ENCODE measurements around the gene RPTOR.

DNA sequence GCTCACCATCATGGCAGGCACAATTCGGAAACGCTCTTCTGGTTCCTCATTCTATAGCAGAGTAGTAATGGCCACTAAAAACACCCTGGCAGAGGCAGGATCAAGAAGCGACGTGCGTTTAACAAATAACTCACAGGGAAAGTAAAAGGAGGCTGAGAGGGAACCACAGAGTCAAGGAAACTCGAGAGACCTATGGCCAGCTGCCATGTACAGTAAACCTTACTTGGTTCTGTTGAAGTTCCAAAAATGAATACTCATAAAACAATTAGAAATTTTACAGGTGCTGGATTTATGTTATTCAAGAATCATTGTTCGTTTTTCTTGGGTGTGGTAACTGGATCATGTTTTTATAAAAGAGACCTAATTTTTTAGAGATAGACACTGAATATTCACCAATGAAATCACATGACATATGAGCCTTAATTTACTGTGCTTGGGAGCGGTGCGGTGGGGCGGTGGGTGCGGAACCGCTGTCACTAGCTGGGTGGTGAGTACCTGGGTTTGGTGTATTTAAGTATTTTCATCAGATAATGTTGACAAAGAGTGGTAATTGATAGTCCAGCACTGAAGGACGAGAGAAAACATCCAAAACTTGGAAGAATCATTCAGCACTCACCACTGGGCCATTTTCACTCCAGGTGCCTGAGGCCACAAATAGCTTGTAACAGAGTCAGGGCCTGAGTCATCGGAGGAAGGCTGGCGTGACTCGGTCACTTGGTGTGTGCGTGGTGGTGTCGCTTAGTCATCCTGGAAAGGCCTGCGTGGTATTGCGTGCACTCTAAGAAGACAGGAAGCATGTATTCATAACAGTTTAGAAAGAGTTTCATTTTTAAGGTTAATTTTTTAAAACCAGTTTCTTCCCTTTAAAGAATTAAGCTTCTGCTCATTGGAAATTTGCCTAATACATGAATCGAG is 311.6 kb downstream of the RPTOR start:
- TF ChIP-seq POLR2AphosphoS5 (IDR thresholded peaks at IDR 0.05; ENCODE audit: low read depth, low read length), result peak; percentile 65; the same call in 1 of the 2 replicates
- TF ChIP-seq, protein P1, sequence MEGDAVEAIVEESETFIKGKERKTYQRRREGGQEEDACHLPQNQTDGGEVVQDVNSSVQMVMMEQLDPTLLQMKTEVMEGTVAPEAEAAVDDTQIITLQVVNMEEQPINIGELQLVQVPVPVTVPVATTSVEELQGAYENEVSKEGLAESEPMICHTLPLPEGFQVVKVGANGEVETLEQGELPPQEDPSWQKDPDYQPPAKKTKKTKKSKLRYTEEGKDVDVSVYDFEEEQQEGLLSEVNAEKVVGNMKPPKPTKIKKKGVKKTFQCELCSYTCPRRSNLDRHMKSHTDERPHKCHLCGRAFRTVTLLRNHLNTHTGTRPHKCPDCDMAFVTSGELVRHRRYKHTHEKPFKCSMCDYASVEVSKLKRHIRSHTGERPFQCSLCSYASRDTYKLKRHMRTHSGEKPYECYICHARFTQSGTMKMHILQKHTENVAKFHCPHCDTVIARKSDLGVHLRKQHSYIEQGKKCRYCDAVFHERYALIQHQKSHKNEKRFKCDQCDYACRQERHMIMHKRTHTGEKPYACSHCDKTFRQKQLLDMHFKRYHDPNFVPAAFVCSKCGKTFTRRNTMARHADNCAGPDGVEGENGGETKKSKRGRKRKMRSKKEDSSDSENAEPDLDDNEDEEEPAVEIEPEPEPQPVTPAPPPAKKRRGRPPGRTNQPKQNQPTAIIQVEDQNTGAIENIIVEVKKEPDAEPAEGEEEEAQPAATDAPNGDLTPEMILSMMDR (IDR thresholded peaks at IDR 0.05), result no peak
- TF ChIP-seq, protein P2, sequence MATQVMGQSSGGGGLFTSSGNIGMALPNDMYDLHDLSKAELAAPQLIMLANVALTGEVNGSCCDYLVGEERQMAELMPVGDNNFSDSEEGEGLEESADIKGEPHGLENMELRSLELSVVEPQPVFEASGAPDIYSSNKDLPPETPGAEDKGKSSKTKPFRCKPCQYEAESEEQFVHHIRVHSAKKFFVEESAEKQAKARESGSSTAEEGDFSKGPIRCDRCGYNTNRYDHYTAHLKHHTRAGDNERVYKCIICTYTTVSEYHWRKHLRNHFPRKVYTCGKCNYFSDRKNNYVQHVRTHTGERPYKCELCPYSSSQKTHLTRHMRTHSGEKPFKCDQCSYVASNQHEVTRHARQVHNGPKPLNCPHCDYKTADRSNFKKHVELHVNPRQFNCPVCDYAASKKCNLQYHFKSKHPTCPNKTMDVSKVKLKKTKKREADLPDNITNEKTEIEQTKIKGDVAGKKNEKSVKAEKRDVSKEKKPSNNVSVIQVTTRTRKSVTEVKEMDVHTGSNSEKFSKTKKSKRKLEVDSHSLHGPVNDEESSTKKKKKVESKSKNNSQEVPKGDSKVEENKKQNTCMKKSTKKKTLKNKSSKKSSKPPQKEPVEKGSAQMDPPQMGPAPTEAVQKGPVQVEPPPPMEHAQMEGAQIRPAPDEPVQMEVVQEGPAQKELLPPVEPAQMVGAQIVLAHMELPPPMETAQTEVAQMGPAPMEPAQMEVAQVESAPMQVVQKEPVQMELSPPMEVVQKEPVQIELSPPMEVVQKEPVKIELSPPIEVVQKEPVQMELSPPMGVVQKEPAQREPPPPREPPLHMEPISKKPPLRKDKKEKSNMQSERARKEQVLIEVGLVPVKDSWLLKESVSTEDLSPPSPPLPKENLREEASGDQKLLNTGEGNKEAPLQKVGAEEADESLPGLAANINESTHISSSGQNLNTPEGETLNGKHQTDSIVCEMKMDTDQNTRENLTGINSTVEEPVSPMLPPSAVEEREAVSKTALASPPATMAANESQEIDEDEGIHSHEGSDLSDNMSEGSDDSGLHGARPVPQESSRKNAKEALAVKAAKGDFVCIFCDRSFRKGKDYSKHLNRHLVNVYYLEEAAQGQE (IDR thresholded peaks at IDR 0.05; ENCODE audit: insufficient read depth in 1 of 2, low read depth in 2 of 2, low read length in 1 of 2), result no peak
- TF ChIP-seq TCF7L2 (IDR thresholded peaks at IDR 0.05; ENCODE audit: low read depth, low read length), result no peak
